ENCODE measurements around the gene ITPR2.

Gene ITPR2

GRCh38 chr12:26612203-26612602, 220.8 kb downstream of the ITPR2 start:
- Mint-ChIP-seq H3K4me1 (peaks cover 8% of the 10 kb centered on the region), H3K36me3 (ENCODE audit: low read depth) (peaks cover 3% of the 10 kb centered on the region), H3K4me3 (no peak overlapping the region), H3K9me3 (no peaks in the 10 kb centered on the region), H3K27me3 (ENCODE audit: low read depth) (no peaks in the 10 kb centered on the region), H3K27ac (no peak overlapping the region)
- TF ChIP-seq CTCF (IDR thresholded peaks at IDR 0.05; ENCODE audit: unreplicated experiment in 3 of 3) = no peak

GRCh38 chr12:26611598-26611997, 221.4 kb downstream of the ITPR2 start:
- no peak overlapping the region for H3K27ac Mint-ChIP-seq
- peaks cover 5% of the 10 kb centered on the region for H3K36me3 Mint-ChIP-seq (ENCODE audit: low read depth)
- no peaks in the 10 kb centered on the region for H3K9me3 Mint-ChIP-seq
- no peak for TF ChIP-seq CTCF (IDR thresholded peaks at IDR 0.05; ENCODE audit: unreplicated experiment in 3 of 3)
- H3K27me3 Mint-ChIP-seq (ENCODE audit: low read depth) = no peaks in the 10 kb centered on the region
- H3K4me3 Mint-ChIP-seq = no peak overlapping the region
- H3K4me1 Mint-ChIP-seq = peaks cover 8% of the 10 kb centered on the region

DNA sequence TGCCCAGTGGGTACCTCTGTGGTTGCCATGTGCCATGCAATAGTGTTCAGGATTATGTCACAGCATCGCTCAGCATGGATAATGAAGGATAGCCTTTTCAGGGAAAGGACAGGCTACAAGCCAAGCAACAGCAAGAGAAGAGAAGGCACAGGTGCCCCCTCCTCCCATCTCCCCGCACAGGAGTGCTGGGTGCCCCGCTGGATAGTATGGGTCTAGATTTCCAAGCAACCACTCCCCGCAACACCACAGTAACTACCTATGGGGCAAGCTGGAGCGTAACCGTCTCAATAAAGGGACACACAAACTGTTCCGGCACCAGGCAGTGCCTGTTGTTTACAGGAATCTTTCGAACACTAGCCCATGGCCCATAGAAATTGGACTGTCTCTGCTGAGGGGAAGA, 222.2 kb downstream of the ITPR2 start:
- Mint-ChIP-seq H3K27me3 (ENCODE audit: low read depth) (no peaks in the 10 kb centered on the region), H3K9me3 (no peaks in the 10 kb centered on the region), H3K36me3 (ENCODE audit: low read depth) (peaks cover 5% of the 10 kb centered on the region), H3K27ac (no peak overlapping the region), H3K4me3 (no peak overlapping the region), H3K4me1 (peaks cover 8% of the 10 kb centered on the region)
- no peak for TF ChIP-seq CTCF (IDR thresholded peaks at IDR 0.05; ENCODE audit: unreplicated experiment in 3 of 3)

DNA sequence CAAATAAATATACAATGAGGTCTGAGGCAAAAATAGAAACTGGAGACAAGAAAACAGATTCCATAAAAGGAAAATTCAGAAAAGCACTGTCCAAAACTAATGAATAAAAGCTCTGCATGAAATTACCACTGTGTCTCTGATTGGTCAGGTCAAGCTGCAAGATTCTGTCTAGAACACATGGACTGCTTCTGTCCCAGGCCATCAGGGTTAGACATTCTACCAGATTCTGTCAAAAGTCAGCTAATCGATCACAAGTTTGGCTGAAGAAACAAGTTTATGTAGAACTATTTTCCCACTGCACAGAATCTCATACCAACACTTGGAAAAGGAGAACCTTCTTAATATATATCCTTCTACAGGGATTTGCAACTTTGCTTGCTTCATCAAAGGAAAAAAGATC, 223.0 kb downstream of the ITPR2 start:
- Mint-ChIP-seq H3K27ac (no peak overlapping the region), H3K9me3 (no peaks in the 10 kb centered on the region), H3K36me3 (ENCODE audit: low read depth) (peaks cover 5% of the 10 kb centered on the region), H3K4me1 (peaks cover 8% of the 10 kb centered on the region), H3K4me3 (no peak overlapping the region), H3K27me3 (ENCODE audit: low read depth) (no peaks in the 10 kb centered on the region)
- TF ChIP-seq CTCF (IDR thresholded peaks at IDR 0.05; ENCODE audit: unreplicated experiment in 3 of 3) = no peak

DNA sequence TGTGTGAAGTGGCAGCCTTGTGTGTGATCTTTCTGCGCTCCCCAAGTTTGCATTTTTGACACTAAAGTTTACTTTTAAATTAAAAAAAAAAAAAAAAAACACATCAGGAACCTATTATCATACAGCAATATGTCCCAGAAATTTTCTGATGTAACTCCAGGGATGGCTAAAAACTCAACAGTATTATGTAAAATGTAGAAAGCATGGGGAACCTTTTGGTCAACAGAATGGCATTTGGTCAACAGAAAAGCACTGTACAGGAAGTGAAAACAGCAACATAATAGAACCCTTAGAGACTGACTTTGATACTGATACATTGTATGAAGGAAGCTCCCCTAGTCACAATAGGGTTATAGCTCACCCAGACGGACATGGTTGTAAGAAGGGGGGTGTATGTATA, 224.3 kb downstream of the ITPR2 start:
- no peaks in the 10 kb centered on the region for H3K9me3 Mint-ChIP-seq
- no peak for TF ChIP-seq CTCF (IDR thresholded peaks at IDR 0.05; ENCODE audit: unreplicated experiment in 3 of 3)
- H3K4me3 Mint-ChIP-seq = no peak overlapping the region
- H3K4me1 Mint-ChIP-seq = peaks cover 8% of the 10 kb centered on the region
- no peaks in the 10 kb centered on the region for H3K27me3 Mint-ChIP-seq (ENCODE audit: low read depth)
- H3K36me3 Mint-ChIP-seq (ENCODE audit: low read depth) = peaks cover 5% of the 10 kb centered on the region
- H3K27ac Mint-ChIP-seq = no peak overlapping the region

- H3K36me3 Mint-ChIP-seq (ENCODE audit: low read depth) = peaks cover 5% of the 10 kb centered on the region
- no peak overlapping the region for H3K27ac Mint-ChIP-seq
- H3K27me3 Mint-ChIP-seq (ENCODE audit: low read depth) = no peaks in the 10 kb centered on the region
- TF ChIP-seq CTCF (IDR thresholded peaks at IDR 0.05; ENCODE audit: unreplicated experiment in 3 of 3) = no peak
- H3K4me3 Mint-ChIP-seq = no peak overlapping the region
- no peaks in the 10 kb centered on the region for H3K9me3 Mint-ChIP-seq
- H3K4me1 Mint-ChIP-seq = peaks cover 8% of the 10 kb centered on the region
Measured at GRCh38 chr12:26608273-26608672, 224.7 kb downstream of the ITPR2 start.

All from nephron (organoid).